ENCODE data around the gene EPS15. TPM values are rescaled to one million over a fixed set of nuclear protein-coding genes. Genes with fewer than 3 reads are reported as not detected.

EPS15 gene
- total RNA-seq, 3 donors from 2014 or later = 50.0 to 85.5 (median 54.0) TPM

DNA sequence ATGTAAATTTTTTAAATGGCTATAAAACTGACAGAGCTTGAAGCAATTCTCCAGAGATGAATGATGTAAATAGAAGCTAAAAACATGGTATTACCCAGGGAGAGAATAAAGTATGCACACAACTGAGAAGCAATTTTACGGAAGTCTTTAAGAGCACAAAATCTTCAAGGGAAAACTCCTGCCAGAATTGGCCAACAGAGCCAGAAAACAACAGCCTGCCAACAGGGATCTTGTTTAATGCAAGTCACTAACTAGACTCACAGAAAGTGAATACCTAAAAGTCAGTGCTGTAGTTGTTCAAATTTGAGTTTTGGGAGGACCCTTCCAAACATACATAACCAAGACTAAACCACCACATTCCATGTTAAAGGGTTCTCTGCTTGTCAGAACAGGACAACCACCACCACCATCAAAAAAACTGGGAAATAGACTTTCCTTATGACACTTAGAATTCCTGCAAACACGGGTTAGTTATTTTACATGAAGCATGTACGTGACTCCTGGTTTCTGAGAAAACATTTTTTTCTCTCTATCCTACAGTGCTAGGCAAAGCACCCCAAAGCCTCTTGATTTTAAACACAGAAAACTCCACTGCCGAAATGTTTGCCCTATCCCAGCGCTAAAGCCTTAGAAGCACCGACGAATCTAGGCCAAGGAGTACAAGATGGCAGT is 1.6 kb downstream of the EPS15 start:
- H3K4me1 ChIP-seq (ENCODE audit: low read depth) = peaks cover 36% of the 10 kb centered on the region
- intact Hi-C loops (cut with DNase I, micrococcal nuclease) = no loop called here
- TF ChIP-seq, protein P1, sequence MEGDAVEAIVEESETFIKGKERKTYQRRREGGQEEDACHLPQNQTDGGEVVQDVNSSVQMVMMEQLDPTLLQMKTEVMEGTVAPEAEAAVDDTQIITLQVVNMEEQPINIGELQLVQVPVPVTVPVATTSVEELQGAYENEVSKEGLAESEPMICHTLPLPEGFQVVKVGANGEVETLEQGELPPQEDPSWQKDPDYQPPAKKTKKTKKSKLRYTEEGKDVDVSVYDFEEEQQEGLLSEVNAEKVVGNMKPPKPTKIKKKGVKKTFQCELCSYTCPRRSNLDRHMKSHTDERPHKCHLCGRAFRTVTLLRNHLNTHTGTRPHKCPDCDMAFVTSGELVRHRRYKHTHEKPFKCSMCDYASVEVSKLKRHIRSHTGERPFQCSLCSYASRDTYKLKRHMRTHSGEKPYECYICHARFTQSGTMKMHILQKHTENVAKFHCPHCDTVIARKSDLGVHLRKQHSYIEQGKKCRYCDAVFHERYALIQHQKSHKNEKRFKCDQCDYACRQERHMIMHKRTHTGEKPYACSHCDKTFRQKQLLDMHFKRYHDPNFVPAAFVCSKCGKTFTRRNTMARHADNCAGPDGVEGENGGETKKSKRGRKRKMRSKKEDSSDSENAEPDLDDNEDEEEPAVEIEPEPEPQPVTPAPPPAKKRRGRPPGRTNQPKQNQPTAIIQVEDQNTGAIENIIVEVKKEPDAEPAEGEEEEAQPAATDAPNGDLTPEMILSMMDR (IDR thresholded peaks at IDR 0.05) = no peak
- no peak for ATAC-seq
- H3K9me3 ChIP-seq = no peaks in the 10 kb centered on the region
- no peak for DNase-seq
- H3K4me3 ChIP-seq = peak overlapping the region; percentile 67
- H3K36me3 ChIP-seq (ENCODE audit: low read depth) = no peaks in the 10 kb centered on the region

DNA sequence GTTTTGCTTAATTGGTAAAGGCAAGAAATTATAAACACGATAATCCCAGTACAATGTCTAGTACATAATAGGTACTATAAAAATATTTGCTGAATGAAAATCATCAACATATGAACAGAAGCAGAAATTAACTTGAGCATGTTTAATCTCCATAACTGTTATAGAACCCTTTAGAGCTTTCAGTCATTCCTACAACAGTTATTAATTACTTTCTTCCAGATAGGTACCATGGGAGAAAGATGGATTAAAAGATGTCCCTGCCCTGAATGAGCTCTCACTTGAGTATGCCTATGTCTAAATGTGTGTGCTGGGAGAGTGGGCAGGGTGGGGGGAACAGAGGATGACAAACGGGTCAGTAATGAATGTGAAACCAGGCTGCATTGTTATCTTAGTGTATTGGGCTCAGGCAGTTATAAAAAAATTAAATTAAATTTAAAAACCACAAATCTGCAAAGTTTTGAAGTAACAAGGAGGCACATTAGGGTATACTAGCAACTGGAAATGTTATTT is 2.4 kb downstream of the EPS15 start:
- intact Hi-C loops (cut with DNase I, micrococcal nuclease) = no loop called here
- Histone ChIP-seq H3K36me3 (ENCODE audit: low read depth) (no peaks in the 10 kb centered on the region), H3K4me1 (ENCODE audit: low read depth) (peaks cover 36% of the 10 kb centered on the region), H3K9me3 (no peaks in the 10 kb centered on the region), H3K4me3 (no peak overlapping the region)
- DNase-seq (no peak), ATAC-seq (no peak)
- TF ChIP-seq, protein P1 (IDR thresholded peaks at IDR 0.05) = no peak

DNA sequence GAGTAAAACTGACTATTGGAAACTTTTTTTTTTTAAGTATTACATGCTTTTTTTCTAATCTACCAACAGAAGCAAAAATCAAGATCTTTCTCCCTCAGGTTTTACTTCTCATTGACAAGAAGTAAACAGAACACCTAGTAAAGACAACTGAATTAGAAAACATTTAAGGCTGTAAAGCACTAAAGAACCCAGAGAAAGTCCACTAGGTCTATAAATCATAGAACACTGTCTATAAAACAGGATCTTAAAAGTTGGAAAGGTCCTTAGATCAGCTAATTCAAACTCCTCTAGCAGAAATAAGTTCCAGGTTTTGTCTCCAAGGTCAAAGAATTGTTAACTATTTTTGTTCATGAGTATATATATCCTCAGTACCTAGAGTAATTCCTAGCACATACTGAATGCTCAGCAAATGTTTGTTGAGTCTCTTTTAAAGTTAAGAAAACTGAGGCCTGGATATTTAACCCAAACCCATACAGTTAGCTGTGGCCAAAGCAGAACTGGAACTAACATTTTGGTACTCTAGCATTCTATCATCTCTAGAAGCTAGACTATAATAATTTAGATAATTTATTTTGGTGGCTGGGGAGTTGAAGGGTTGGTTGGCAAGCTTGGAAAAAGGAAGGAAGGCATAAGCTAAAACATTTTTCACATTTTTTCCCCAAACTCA is 3.0 kb downstream of the EPS15 start:
- Histone ChIP-seq H3K9me3 (no peaks in the 10 kb centered on the region), H3K36me3 (ENCODE audit: low read depth) (no peaks in the 10 kb centered on the region), H3K4me1 (ENCODE audit: low read depth) (peaks cover 36% of the 10 kb centered on the region), H3K4me3 (no peak overlapping the region)
- ATAC-seq (no peak), DNase-seq (no peak)
- intact Hi-C loops (cut with DNase I, micrococcal nuclease) = no loop called here
- TF ChIP-seq, protein P1 (IDR thresholded peaks at IDR 0.05) = no peak

DNA sequence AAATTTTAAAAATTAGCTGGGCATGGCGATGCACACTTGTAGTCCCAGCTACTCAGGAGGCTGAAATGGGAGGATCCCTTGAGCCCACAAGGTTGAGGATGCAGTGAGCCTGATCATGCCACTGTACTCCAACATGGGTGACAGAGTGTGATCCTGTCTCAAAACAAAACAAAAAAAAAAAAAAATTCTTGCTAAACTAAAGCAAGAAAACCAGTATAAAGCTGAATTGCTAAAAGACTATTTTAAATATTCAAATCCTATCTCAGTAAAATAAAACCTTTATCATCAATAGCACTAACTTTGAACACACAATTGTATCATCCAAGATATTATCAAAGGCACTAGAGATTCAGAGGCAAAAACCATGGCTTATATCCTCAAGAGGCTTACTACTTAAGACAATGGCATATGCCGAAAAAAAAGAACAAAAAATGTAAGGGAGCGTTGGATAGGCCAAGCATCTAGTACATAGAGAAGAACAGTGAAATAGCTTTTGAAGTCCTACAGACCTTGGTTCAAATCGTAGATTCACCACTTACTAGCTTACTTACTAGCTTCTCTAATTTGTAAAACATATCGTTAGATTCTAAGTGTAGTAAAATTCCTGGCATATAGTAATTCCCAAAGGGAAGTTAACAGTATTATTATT is 3.6 kb downstream of the EPS15 start:
- Histone ChIP-seq H3K9me3 (no peaks in the 10 kb centered on the region), H3K4me1 (ENCODE audit: low read depth) (peaks cover 36% of the 10 kb centered on the region), H3K36me3 (ENCODE audit: low read depth) (no peaks in the 10 kb centered on the region), H3K4me3 (no peak overlapping the region)
- TF ChIP-seq, protein P1 (IDR thresholded peaks at IDR 0.05) = no peak
- ATAC-seq (no peak), DNase-seq (no peak)
- intact Hi-C loops (cut with DNase I, micrococcal nuclease) = no loop called here

DNA sequence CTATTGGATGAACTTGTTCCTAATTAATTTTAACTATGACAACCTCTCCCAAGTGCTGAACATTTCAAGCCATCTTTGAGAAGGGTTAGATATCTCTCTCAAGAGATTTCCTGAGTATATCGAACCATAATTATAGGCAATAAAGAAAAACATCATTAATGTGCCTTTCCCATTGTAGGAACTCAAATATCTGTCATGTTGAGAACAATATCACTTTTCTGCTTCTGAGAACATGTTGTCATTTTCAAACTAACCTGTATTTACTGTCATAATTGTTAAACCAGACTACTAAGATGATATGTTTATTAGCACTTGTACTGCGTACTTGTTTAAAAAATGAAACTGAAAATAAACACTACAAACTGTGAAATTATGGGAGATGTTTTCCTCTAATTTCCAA is 4.3 kb downstream of the EPS15 start:
- DNase-seq = no peak
- intact Hi-C loops (cut with DNase I, micrococcal nuclease) = no loop called here
- no peak overlapping the region for H3K4me3 ChIP-seq
- H3K4me1 ChIP-seq (ENCODE audit: low read depth) = peaks cover 36% of the 10 kb centered on the region
- ATAC-seq = no peak
- H3K36me3 ChIP-seq (ENCODE audit: low read depth) = no peaks in the 10 kb centered on the region
- TF ChIP-seq, protein P1 (IDR thresholded peaks at IDR 0.05) = no peak
- H3K9me3 ChIP-seq = no peaks in the 10 kb centered on the region

Measured in mucosa of descending colon (tissue), 3 donors.